Measurements from ENCODE around the gene IGDCC3. TPM values are rescaled to one million over a fixed set of nuclear protein-coding genes. Genes with fewer than 3 reads are reported as not detected.

The IGDCC3 gene
- total and polyA plus RNA-seq, 10 of the 15 experiments (the other 5 are each of a cell fraction or from before 2014, with no cell fraction given): 0.10 to 0.20 (median 0.15) TPM; not detected in 7

DNA sequence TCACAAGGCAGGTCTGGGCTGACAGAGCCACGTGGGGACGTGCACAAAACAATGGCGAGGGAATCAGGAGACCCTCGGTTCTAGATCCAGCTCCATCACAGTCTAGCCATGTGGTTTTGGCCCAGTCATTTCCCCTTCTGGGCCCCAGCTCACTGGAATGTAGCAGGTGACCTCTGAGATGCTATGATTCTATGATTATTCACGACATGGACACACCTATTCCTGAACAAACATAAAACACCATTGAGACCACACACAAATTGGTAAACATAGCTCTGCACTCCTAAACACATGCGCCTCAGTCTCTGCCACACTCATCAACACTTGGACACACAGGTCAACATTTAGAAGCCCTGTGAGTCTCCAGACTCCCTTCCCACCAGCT is 36.0 kb upstream of the IGDCC3 start:
- SMC1A ChIA-PET (ENCODE audit: uncharacterized antibody, unreplicated experiment): interaction anchor here (1.2 to 5.4 kb wide), 2 partner anchors 7 to 21 kb away, joined by 4 to 38 read pairs; partner anchors contain the start of gene IGDCC4
- no peak for TF ChIP-seq SP1 (IDR thresholded peaks at IDR 0.05; ENCODE audit: low read depth, low read length)
- TF ChIP-seq CEBPB (IDR thresholded peaks at IDR 0.05; ENCODE audit: borderline replicate concordance in 1 of 2, low read depth in 2 of 2, low read length in 2 of 2): no peak
- TF ChIP-seq ZNF24 (IDR thresholded peaks at IDR 0.05): no peak
- no peak overlapping the region for H3K27ac ChIP-seq (ENCODE audit: control insufficient read depth, insufficient read depth)
- RAD21 ChIA-PET (ENCODE audit: unreplicated experiment): no interaction called here
- H3K4me2 ChIP-seq (ENCODE audit: control insufficient read depth, insufficient read depth): no peak overlapping the region
- H3K4me1 ChIP-seq (ENCODE audit: control insufficient read depth, insufficient read depth, low read length): peaks cover 18% of the 10 kb centered on the region
- no peak overlapping the region for H3K4me3 ChIP-seq
- POLR2A ChIA-PET: interaction anchor here (0.6 to 1.8 kb wide), 3 partner anchors 8 to 228 kb away, joined by 3 to 12 read pairs (median 3); no protein-coding TSS in a partner anchor
- no TSS peak for BruUV-seq (replicated peaks)
- in situ Hi-C loops (cut with MboI) (no loop called here), intact Hi-C loops (cut with micrococcal nuclease; ENCODE audit: unreplicated experiment) (no loop called here)
- no peaks in the 10 kb centered on the region for H3K9me3 ChIP-seq (replicated peaks; ENCODE audit: control insufficient read depth, insufficient read depth, low read length)
- no peaks in the 10 kb centered on the region for H3K27me3 ChIP-seq (replicated peaks in 1 of 2; ENCODE audit: control insufficient read depth in 2 of 2, insufficient read depth in 2 of 2, low read length in 1 of 2)
- FAIRE-seq: no peak
- DNase-seq (ENCODE audit: low read depth, low spot score): no peak
- no peak overlapping the region for H3K9ac ChIP-seq (ENCODE audit: control insufficient read depth, insufficient read depth, low read length)
- 24% methylated on average over 6 of the region's 6 CpGs for WGBS (ENCODE audit: insufficient coverage, insufficient replicate concordance, low lambda C conversion rate, missing lambda C conversion rate)
- H2AFZ ChIP-seq (ENCODE audit: control insufficient read depth, low read depth, low read length): no peak overlapping the region
- no peak for ATAC-seq
- H4K20me1 ChIP-seq (ENCODE audit: control insufficient read depth, insufficient read depth): no peaks in the 10 kb centered on the region
- H3K79me2 ChIP-seq (ENCODE audit: control insufficient read depth, insufficient read depth, low read length): no peaks in the 10 kb centered on the region
- CTCF ChIA-PET: interaction anchor here (1.1 to 2.1 kb wide), 3 partner anchors 12 to 94 kb away, joined by 3 to 8 read pairs (median 3); no protein-coding TSS in a partner anchor
- H3K36me3 ChIP-seq (ENCODE audit: control insufficient read depth in 2 of 2, insufficient read depth in 2 of 2, low read length in 1 of 2): no peaks in the 10 kb centered on the region

- CTCF ChIA-PET: interaction anchor here (1.1 to 2.1 kb wide), 6 partner anchors 8 to 94 kb away, joined by 3 to 11 read pairs (median 6); no protein-coding TSS in a partner anchor
- Histone ChIP-seq H3K9ac (ENCODE audit: control insufficient read depth, insufficient read depth, low read length) (no peak overlapping the region), H3K36me3 (ENCODE audit: control insufficient read depth in 2 of 2, insufficient read depth in 2 of 2, low read length in 1 of 2) (no peaks in the 10 kb centered on the region), H3K4me1 (ENCODE audit: control insufficient read depth, insufficient read depth, low read length) (peaks cover 20% of the 10 kb centered on the region), H4K20me1 (ENCODE audit: control insufficient read depth, insufficient read depth) (no peaks in the 10 kb centered on the region), H3K4me3 (no peak overlapping the region), H2AFZ (ENCODE audit: control insufficient read depth, low read depth, low read length) (no peak overlapping the region), H3K27me3 (replicated peaks in 1 of 2; ENCODE audit: control insufficient read depth in 2 of 2, insufficient read depth in 2 of 2, low read length in 1 of 2) (no peaks in the 10 kb centered on the region), H3K27ac (ENCODE audit: control insufficient read depth, insufficient read depth) (no peak overlapping the region), H3K9me3 (replicated peaks; ENCODE audit: control insufficient read depth, insufficient read depth, low read length) (no peaks in the 10 kb centered on the region), H3K79me2 (ENCODE audit: control insufficient read depth, insufficient read depth, low read length) (no peaks in the 10 kb centered on the region), H3K4me2 (ENCODE audit: control insufficient read depth, insufficient read depth) (no peak overlapping the region)
- FAIRE-seq (no peak), DNase-seq (ENCODE audit: low read depth, low spot score) (no peak), ATAC-seq (no peak)
- in situ Hi-C loops (cut with MboI): no loop called here
- POLR2A ChIA-PET: interaction anchor here (0.6 to 1.8 kb wide), 4 partner anchors 8 to 144 kb away, joined by 3 to 12 read pairs (median 4); no protein-coding TSS in a partner anchor
- RAD21 ChIA-PET (ENCODE audit: unreplicated experiment): interaction anchor here (1.7 kb wide), 1 partner anchor 8 kb away, joined by 12 read pairs; no protein-coding TSS in a partner anchor
- TF ChIP-seq POLR2AphosphoS5 (IDR thresholded peaks at IDR 0.05; ENCODE audit: low read length) (no peak), HCFC1 (IDR thresholded peaks at IDR 0.05; ENCODE audit: low read length) (no peak), PKNOX1 (IDR thresholded peaks at IDR 0.05) (no peak), TAF1 (IDR thresholded peaks at IDR 0.05; ENCODE audit: borderline replicate concordance, low read depth, low read length) (no peak), YY1 (IDR thresholded peaks at IDR 0.05; ENCODE audit: low read depth, low read length) (no peak), IRF4 (IDR thresholded peaks at IDR 0.05; ENCODE audit: low read depth, low read length) (no peak), BCL11A (IDR thresholded peaks at IDR 0.05; ENCODE audit: low read depth, low read length) (no peak), SUPT20H (IDR thresholded peaks at IDR 0.05; ENCODE audit: borderline replicate concordance, control insufficient read depth, low read depth, low read length) (no peak)
- TF ChIP-seq, protein P1, sequence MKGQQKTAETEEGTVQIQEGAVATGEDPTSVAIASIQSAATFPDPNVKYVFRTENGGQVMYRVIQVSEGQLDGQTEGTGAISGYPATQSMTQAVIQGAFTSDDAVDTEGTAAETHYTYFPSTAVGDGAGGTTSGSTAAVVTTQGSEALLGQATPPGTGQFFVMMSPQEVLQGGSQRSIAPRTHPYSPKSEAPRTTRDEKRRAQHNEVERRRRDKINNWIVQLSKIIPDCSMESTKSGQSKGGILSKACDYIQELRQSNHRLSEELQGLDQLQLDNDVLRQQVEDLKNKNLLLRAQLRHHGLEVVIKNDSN (IDR thresholded peaks at IDR 0.05; ENCODE audit: borderline replicate concordance, extremely low read length, insufficient read depth, low read depth, low read length): no peak
- TF ChIP-seq, protein P2, sequence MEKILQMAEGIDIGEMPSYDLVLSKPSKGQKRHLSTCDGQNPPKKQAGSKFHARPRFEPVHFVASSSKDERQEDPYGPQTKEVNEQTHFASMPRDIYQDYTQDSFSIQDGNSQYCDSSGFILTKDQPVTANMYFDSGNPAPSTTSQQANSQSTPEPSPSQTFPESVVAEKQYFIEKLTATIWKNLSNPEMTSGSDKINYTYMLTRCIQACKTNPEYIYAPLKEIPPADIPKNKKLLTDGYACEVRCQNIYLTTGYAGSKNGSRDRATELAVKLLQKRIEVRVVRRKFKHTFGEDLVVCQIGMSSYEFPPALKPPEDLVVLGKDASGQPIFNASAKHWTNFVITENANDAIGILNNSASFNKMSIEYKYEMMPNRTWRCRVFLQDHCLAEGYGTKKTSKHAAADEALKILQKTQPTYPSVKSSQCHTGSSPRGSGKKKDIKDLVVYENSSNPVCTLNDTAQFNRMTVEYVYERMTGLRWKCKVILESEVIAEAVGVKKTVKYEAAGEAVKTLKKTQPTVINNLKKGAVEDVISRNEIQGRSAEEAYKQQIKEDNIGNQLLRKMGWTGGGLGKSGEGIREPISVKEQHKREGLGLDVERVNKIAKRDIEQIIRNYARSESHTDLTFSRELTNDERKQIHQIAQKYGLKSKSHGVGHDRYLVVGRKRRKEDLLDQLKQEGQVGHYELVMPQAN (conservative IDR thresholded peaks at IDR 0.05): no peak
- no TSS peak for BruUV-seq (replicated peaks)
- intact Hi-C loops (cut with micrococcal nuclease; ENCODE audit: unreplicated experiment): no loop called here
- SMC1A ChIA-PET (ENCODE audit: uncharacterized antibody, unreplicated experiment): interaction anchor here (1.2 to 5.4 kb wide), 2 partner anchors 8 to 22 kb away, joined by 4 to 38 read pairs; partner anchors contain the start of gene IGDCC4
Measured at GRCh38 chr15:65413051-65413759, 35.4 kb upstream of the IGDCC3 start.
